ENCODE measurements around the gene SMIM41.

The SMIM41 gene

GRCh38 chr12:52082669-52082987 lies 3.1 kb downstream of the SMIM41 start:
- H3K4me2 ChIP-seq (ENCODE audit: low read depth, low read length, poor library complexity, severe bottlenecking) = no peak overlapping the region
- H3K9ac ChIP-seq (ENCODE audit: low read depth, low read length, poor library complexity, severe bottlenecking) = no peak overlapping the region
- no peaks in the 10 kb centered on the region for H3K9me3 ChIP-seq (ENCODE audit: insufficient read depth, low read depth, low read length)
- H3K27me3 ChIP-seq (ENCODE audit: insufficient read depth, low read length, poor library complexity, severe bottlenecking) = no peaks in the 10 kb centered on the region
- peaks cover 15% of the 10 kb centered on the region for H3K4me1 ChIP-seq (ENCODE audit: insufficient read depth, low read length, poor library complexity, severe bottlenecking)
- peaks cover 13% of the 10 kb centered on the region; the same call in 1 of the 2 replicates for H3K36me3 ChIP-seq (ENCODE audit: insufficient read depth, low read length)
- H3K9me2 ChIP-seq (replicated peaks; ENCODE audit: low read depth, low read length) = no peaks in the 10 kb centered on the region
- H3F3A ChIP-seq (ENCODE audit: low read depth) = no peaks in the 10 kb centered on the region
- H3K79me2 ChIP-seq (ENCODE audit: insufficient read depth, low read length) = no peaks in the 10 kb centered on the region
- H2AFZ ChIP-seq (ENCODE audit: low read length) = no peak overlapping the region
- no peak overlapping the region for H3K4me3 ChIP-seq (ENCODE audit: low read length, poor library complexity, severe bottlenecking)
- no peak for TF ChIP-seq EZH2phosphoT487 (IDR thresholded peaks at IDR 0.05; ENCODE audit: borderline replicate concordance)
- TF ChIP-seq CTCF (conservative IDR thresholded peaks at IDR 0.05; ENCODE audit: low read length) = no peak
- H4K20me1 ChIP-seq (ENCODE audit: insufficient read depth, low read length, poor library complexity, severe bottlenecking) = peaks cover 3% of the 10 kb centered on the region

GRCh38 chr12:52082988-52083637 lies 3.6 kb downstream of the SMIM41 start:
- H3F3A ChIP-seq (ENCODE audit: low read depth) = no peaks in the 10 kb centered on the region
- TF ChIP-seq EZH2phosphoT487 (IDR thresholded peaks at IDR 0.05; ENCODE audit: borderline replicate concordance) (no peak), CTCF (conservative IDR thresholded peaks at IDR 0.05; ENCODE audit: low read length) (peak; percentile 100)
- no peak overlapping the region for H3K4me3 ChIP-seq (ENCODE audit: low read length, poor library complexity, severe bottlenecking)
- H3K4me2 ChIP-seq (ENCODE audit: low read depth, low read length, poor library complexity, severe bottlenecking) = no peak overlapping the region
- peaks cover 15% of the 10 kb centered on the region for H3K4me1 ChIP-seq (ENCODE audit: insufficient read depth, low read length, poor library complexity, severe bottlenecking)
- H3K9me2 ChIP-seq (replicated peaks; ENCODE audit: low read depth, low read length) = no peaks in the 10 kb centered on the region
- no peak overlapping the region for H3K9ac ChIP-seq (ENCODE audit: low read depth, low read length, poor library complexity, severe bottlenecking)
- no peak overlapping the region for H2AFZ ChIP-seq (ENCODE audit: low read length)
- H3K9me3 ChIP-seq (ENCODE audit: insufficient read depth, low read depth, low read length) = no peaks in the 10 kb centered on the region
- H3K36me3 ChIP-seq (ENCODE audit: insufficient read depth, low read length) = peaks cover 8% of the 10 kb centered on the region; the same call in 1 of the 2 replicates
- no peaks in the 10 kb centered on the region for H3K79me2 ChIP-seq (ENCODE audit: insufficient read depth, low read length)
- H3K27me3 ChIP-seq (ENCODE audit: insufficient read depth, low read length, poor library complexity, severe bottlenecking) = no peaks in the 10 kb centered on the region
- H4K20me1 ChIP-seq (ENCODE audit: insufficient read depth, low read length, poor library complexity, severe bottlenecking) = peaks cover 3% of the 10 kb centered on the region

- Histone ChIP-seq H3K4me3 (ENCODE audit: low read length, poor library complexity, severe bottlenecking) (no peak overlapping the region), H2AFZ (ENCODE audit: low read length) (no peak overlapping the region), H3K9me2 (replicated peaks; ENCODE audit: low read depth, low read length) (no peaks in the 10 kb centered on the region), H3K36me3 (ENCODE audit: insufficient read depth, low read length) (peaks cover 4% of the 10 kb centered on the region; the same call in 1 of the 2 replicates), H3K4me1 (ENCODE audit: insufficient read depth, low read length, poor library complexity, severe bottlenecking) (peaks cover 15% of the 10 kb centered on the region), H3K79me2 (ENCODE audit: insufficient read depth, low read length) (no peaks in the 10 kb centered on the region), H3K4me2 (ENCODE audit: low read depth, low read length, poor library complexity, severe bottlenecking) (no peak overlapping the region), H3K9ac (ENCODE audit: low read depth, low read length, poor library complexity, severe bottlenecking) (no peak overlapping the region), H4K20me1 (ENCODE audit: insufficient read depth, low read length, poor library complexity, severe bottlenecking) (peaks cover 3% of the 10 kb centered on the region), H3K27me3 (ENCODE audit: insufficient read depth, low read length, poor library complexity, severe bottlenecking) (no peaks in the 10 kb centered on the region), H3K9me3 (ENCODE audit: insufficient read depth, low read depth, low read length) (no peaks in the 10 kb centered on the region), H3F3A (ENCODE audit: low read depth) (no peaks in the 10 kb centered on the region)
- no peak for TF ChIP-seq EZH2phosphoT487 (IDR thresholded peaks at IDR 0.05; ENCODE audit: borderline replicate concordance)
- no peak; the same call in 1 of the 2 replicates for TF ChIP-seq CTCF (conservative IDR thresholded peaks at IDR 0.05; ENCODE audit: low read length)
These were observed 4.1 kb downstream of the SMIM41 start for GRCh38 chr12:52083638-52083996.
